ENCODE data around the gene ATP5F1E.

DNA sequence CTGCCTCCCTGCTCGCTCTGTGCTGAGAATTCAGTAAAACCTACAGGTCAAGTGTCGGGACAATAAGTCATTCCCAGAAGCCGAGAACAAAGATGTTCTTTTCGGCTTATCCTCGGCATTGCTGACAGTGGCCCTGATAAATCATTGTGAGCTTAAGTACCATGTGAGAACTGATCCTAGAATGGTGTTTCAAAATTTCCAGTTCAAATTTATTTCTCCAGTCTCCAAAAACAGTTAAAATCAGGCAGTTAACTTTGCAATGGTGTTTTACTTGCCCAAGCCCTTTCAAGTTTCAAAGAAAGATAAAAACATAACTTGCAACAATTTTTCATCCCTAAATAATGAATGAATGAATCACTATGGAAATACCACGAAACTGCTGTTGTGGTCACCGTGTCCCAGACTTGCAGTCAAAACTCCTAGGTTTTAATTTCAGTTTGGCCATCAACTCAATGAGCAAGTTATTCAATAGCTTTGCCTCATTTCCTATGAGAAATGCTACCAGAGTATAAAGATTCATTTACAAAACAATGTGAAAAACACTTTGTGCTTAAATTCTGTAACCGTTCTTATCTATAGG lies 4.3 kb downstream of the ATP5F1E start:
- TF ChIP-seq, protein P1, sequence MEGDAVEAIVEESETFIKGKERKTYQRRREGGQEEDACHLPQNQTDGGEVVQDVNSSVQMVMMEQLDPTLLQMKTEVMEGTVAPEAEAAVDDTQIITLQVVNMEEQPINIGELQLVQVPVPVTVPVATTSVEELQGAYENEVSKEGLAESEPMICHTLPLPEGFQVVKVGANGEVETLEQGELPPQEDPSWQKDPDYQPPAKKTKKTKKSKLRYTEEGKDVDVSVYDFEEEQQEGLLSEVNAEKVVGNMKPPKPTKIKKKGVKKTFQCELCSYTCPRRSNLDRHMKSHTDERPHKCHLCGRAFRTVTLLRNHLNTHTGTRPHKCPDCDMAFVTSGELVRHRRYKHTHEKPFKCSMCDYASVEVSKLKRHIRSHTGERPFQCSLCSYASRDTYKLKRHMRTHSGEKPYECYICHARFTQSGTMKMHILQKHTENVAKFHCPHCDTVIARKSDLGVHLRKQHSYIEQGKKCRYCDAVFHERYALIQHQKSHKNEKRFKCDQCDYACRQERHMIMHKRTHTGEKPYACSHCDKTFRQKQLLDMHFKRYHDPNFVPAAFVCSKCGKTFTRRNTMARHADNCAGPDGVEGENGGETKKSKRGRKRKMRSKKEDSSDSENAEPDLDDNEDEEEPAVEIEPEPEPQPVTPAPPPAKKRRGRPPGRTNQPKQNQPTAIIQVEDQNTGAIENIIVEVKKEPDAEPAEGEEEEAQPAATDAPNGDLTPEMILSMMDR (IDR thresholded peaks at IDR 0.05 in 2 of 3, conservative IDR thresholded peaks at IDR 0.05 in 1 of 3; ENCODE audit: control insufficient read depth in 2 of 3, extremely low read depth in 1 of 3, insufficient read depth in 1 of 3, low read depth in 3 of 3, low read length in 3 of 3): no peak
- TF ChIP-seq EZH2 (IDR thresholded peaks at IDR 0.05; ENCODE audit: borderline replicate concordance, control insufficient read depth, low read depth, low read length): no peak
- TF ChIP-seq POLR2AphosphoS5 (IDR thresholded peaks at IDR 0.05; ENCODE audit: low read length): no peak
- TF ChIP-seq SP1 (IDR thresholded peaks at IDR 0.05; ENCODE audit: low read depth, low read length): no peak
- TF ChIP-seq POLR2A (IDR thresholded peaks at IDR 0.05; ENCODE audit: low read depth, low read length): no peak
- no peak for TF ChIP-seq SUZ12 (IDR thresholded peaks at IDR 0.05; ENCODE audit: unreplicated experiment)
- no peak for TF ChIP-seq ZNF274 (IDR thresholded peaks at IDR 0.05; ENCODE audit: insufficient read depth, insufficient read length)

All from GM12878 (cell line).